ENCODE measurements around the gene LIPT1.
A peak's percentile ranks its signal among the peaks of the same experiment; 100 is the strongest.
"Not testable (repeated sequence)": the region's sequence is repeated elsewhere in the genome, so short reads cannot be mapped to it uniquely, and the experiment has no call there.

Gene LIPT1

GRCh38 chr2:99154643-99155536, at the start of gene LIPT1, which contains the start of gene TSGA10:
Gene LIPT1, plus strand, starts transcription at chr2:99154967. Its CDS starts 6,991 bp downstream, at chr2:99161958.
Gene TSGA10, minus strand, starts transcription at chr2:99154942. Its CDS starts 45,503 bp downstream, at chr2:99109439.
- DNase-seq (ENCODE audit: low read depth in 3 of 3, low spot score in 1 of 3) = peak; percentile 75 to 85 (median 80)

- DNase-seq (ENCODE audit: low read depth in 3 of 3, low spot score in 1 of 3) = no peak
Observed at GRCh38 chr2:99106913-99107312, 47.9 kb upstream of the LIPT1 start.

GRCh38 chr2:99111236-99111635, 43.5 kb upstream of the LIPT1 start:
- no peak for DNase-seq (ENCODE audit: low read depth in 3 of 3, low spot score in 1 of 3)

- DNase-seq (ENCODE audit: low read depth in 3 of 3, low spot score in 1 of 3) = no peak
Observed at GRCh38 chr2:99111945-99112344, 42.8 kb upstream of the LIPT1 start.

GRCh38 chr2:99112617-99113016, 42.1 kb upstream of the LIPT1 start:
- no peak for DNase-seq (ENCODE audit: low read depth in 3 of 3, low spot score in 1 of 3)

- DNase-seq (ENCODE audit: low read depth in 3 of 3, low spot score in 1 of 3) = no peak
Observed at GRCh38 chr2:99127981-99128380, 26.8 kb upstream of the LIPT1 start.

GRCh38 chr2:99135044-99135556, 19.7 kb upstream of the LIPT1 start:
- DNase-seq (ENCODE audit: low read depth in 3 of 3, low spot score in 1 of 3) = not testable (repeated sequence)

- no peak for DNase-seq (ENCODE audit: low read depth in 3 of 3, low spot score in 1 of 3)
Observed at GRCh38 chr2:99139003-99139402, 15.8 kb upstream of the LIPT1 start.

GRCh38 chr2:99140056-99140859, 14.5 kb upstream of the LIPT1 start:
- DNase-seq (ENCODE audit: low read depth in 3 of 3, low spot score in 1 of 3) = no peak

GRCh38 chr2:99140860-99141109, 14.0 kb upstream of the LIPT1 start:
- DNase-seq (ENCODE audit: low read depth in 3 of 3, low spot score in 1 of 3) = no peak

- DNase-seq (ENCODE audit: low read depth in 3 of 3, low spot score in 1 of 3) = peak; percentile 91 to 94 (median 92)
Observed at GRCh38 chr2:99141110-99142108, 13.4 kb upstream of the LIPT1 start, which contains the start of gene C2orf15. Gene C2orf15, plus strand, starts transcription at chr2:99141707. Its CDS starts 8,852 bp downstream, at chr2:99150559.

- DNase-seq (ENCODE audit: low read depth in 3 of 3, low spot score in 1 of 3) = no peak
Observed at GRCh38 chr2:99150706-99151105, 4.1 kb upstream of the LIPT1 start.

GRCh38 chr2:99152199-99152895, 2.4 kb upstream of the LIPT1 start:
- DNase-seq (ENCODE audit: low read depth in 3 of 3, low spot score in 1 of 3) = no peak

- DNase-seq (ENCODE audit: low read depth in 3 of 3, low spot score in 1 of 3) = no peak
Observed at GRCh38 chr2:99153921-99154604, 704 bp upstream of the LIPT1 start.

GRCh38 chr2:99156891-99157290, 2.1 kb downstream of the LIPT1 start:
- no peak for DNase-seq (ENCODE audit: low read depth in 3 of 3, low spot score in 1 of 3)

GRCh38 chr2:99158599-99158998, 3.8 kb downstream of the LIPT1 start:
- DNase-seq (ENCODE audit: low read depth in 3 of 3, low spot score in 1 of 3) = no peak

GRCh38 chr2:99159594-99159993, 4.8 kb downstream of the LIPT1 start:
- no peak for DNase-seq (ENCODE audit: low read depth in 3 of 3, low spot score in 1 of 3)

- DNase-seq (ENCODE audit: low read depth in 3 of 3, low spot score in 1 of 3) = no peak
Observed at GRCh38 chr2:99166218-99166617, 11.5 kb downstream of the LIPT1 start.

GRCh38 chr2:99169534-99169933, 14.8 kb downstream of the LIPT1 start:
- DNase-seq (ENCODE audit: low read depth in 3 of 3, low spot score in 1 of 3) = no peak

All from stimulated activated CD4-positive, alpha-beta T cell treated with anti-CD3 and anti-CD28 coated beads, TNF-alpha, amount 100 ng/mL, for 1 hour (primary cell).